B cell (primary cell): ENCODE data around the gene HOMER3.

Source experiments
- CTCF ChIP-seq: fragments of 200-600 bp; IDR thresholded peaks from one replicate; pipeline ENCODE4 v1.8.0; 2022; ENCODE audit warnings: antibody characterized with exemption, mild to moderate bottlenecking
- EZH2 ChIP-seq: IDR thresholded peaks from 2 replicates; pipeline ENCODE4 v1.6.1; 2012; ENCODE audit warnings: borderline replicate concordance, low read depth, mild to moderate bottlenecking, moderate library complexity, low read length; ENCODE audit not compliant: insufficient read depth, poor library complexity, severe bottlenecking

GRCh38 chr19:18984251-18984650 lies 43.2 kb upstream of the HOMER3 start:
- TF ChIP-seq CTCF = no peak
- no peak for TF ChIP-seq EZH2
